DND-41 (cell line): ENCODE measurements around the gene CD164L2.

Source experiments
- CTCF ChIP-seq: IDR thresholded peaks from 2 replicates; pipeline ENCODE4 v1.5.1; 2012; ENCODE audit warnings: borderline replicate concordance, low read length, moderate library complexity, mild to moderate bottlenecking; ENCODE audit not compliant: poor library complexity, severe bottlenecking; ENCODE audit errors: extremely low read depth
- EZH2 ChIP-seq: IDR thresholded peaks from 3 replicates; pipeline ENCODE4 v1.6.1; 2012; ENCODE audit warnings: borderline replicate concordance, low read depth, mild to moderate bottlenecking, moderate library complexity, low read length, inconsistent platforms; ENCODE audit not compliant: severe bottlenecking

- no peak for TF ChIP-seq CTCF
- no peak for TF ChIP-seq EZH2
Observed at GRCh38 chr1:27392778-27393635, 9.9 kb upstream of the CD164L2 start.
